MM.1S (cell line): ENCODE data around the gene MCOLN1.

ENCODE experiments used
- DNase-seq: peaks from one replicate; pipeline ENCODE4 v3.0.0-alpha.2; 2015
- H2AFZ ChIP-seq: fragments of 300-600 bp; sonication (generic); 2 replicates; pipeline ENCODE4 v1.6.0; 2016; ENCODE audit warnings: antibody characterized with exemption, low read length
- H3F3A ChIP-seq: fragments of 300-600 bp; sonication (generic); 2 replicates; pipeline ENCODE4 v1.6.1; 2016; ENCODE audit warnings: mild to moderate bottlenecking, antibody characterized with exemption, low read length, moderate library complexity, mixed read lengths; ENCODE audit not compliant: insufficient read depth
- H3K27ac ChIP-seq: fragments of 300-600 bp; sonication (generic); 2 replicates; pipeline ENCODE4 v1.5.1; 2016; ENCODE audit warnings: mild to moderate bottlenecking, low read length
- H3K27me3 ChIP-seq: fragments of 300-600 bp; sonication (generic); replicated peaks from 2 replicates; pipeline ENCODE4 v1.6.0; 2016; ENCODE audit warnings: low read length; ENCODE audit not compliant: insufficient read depth
- H3K36me3 ChIP-seq: fragments of 300-600 bp; sonication (generic); replicated peaks from 2 replicates; pipeline ENCODE4 v1.6.1; 2016; ENCODE audit warnings: mild to moderate bottlenecking, low read length, mixed read lengths; ENCODE audit not compliant: insufficient read depth
- H3K4me1 ChIP-seq: fragments of 300-600 bp; sonication (generic); 2 replicates; pipeline ENCODE4 v1.6.1; 2016; ENCODE audit warnings: low read length, mixed read lengths
- H3K4me2 ChIP-seq: fragments of 300-600 bp; sonication (generic); 2 replicates; pipeline ENCODE4 v1.6.0; 2016; ENCODE audit warnings: low read depth, low read length
- H3K4me3 ChIP-seq: fragments of 300-600 bp; sonication (generic); 2 replicates; pipeline ENCODE4 v1.5.1; 2016; ENCODE audit warnings: low read length, mixed read lengths
- H3K79me2 ChIP-seq: fragments of 300-600 bp; sonication (generic); 2 replicates; pipeline ENCODE4 v1.6.1; 2016; ENCODE audit warnings: mixed run types, low read length, mixed read lengths
- H3K9ac ChIP-seq: fragments of 300-600 bp; sonication (generic); 2 replicates; pipeline ENCODE4 v1.6.1; 2016; ENCODE audit warnings: low read length, mixed read lengths
- H3K9me2 ChIP-seq: fragments of 300-600 bp; sonication (generic); replicated peaks from 2 replicates; pipeline ENCODE4 v1.6.1; 2016; ENCODE audit warnings: mild to moderate bottlenecking, low read length, mixed read lengths; ENCODE audit not compliant: insufficient read depth
- H3K9me3 ChIP-seq: fragments of 300-600 bp; sonication (generic); replicated peaks from 2 replicates; pipeline ENCODE4 v1.6.1; 2016; ENCODE audit warnings: mild to moderate bottlenecking, low read length, mixed read lengths; ENCODE audit not compliant: insufficient read depth
- H4K20me1 ChIP-seq: fragments of 300-600 bp; sonication (generic); 2 replicates; pipeline ENCODE4 v1.6.1; 2016; ENCODE audit warnings: mild to moderate bottlenecking, low read length, moderate library complexity, mixed read lengths; ENCODE audit not compliant: insufficient read depth
- EZH2 ChIP-seq: fragments of 300-600 bp; sonication (generic); optimal IDR thresholded peaks from 2 replicates; pipeline ENCODE3; 2017; ENCODE audit warnings: low read depth, mild to moderate bottlenecking, antibody characterized with exemption, low read length, mixed read lengths
- EZH2phosphoT487 ChIP-seq: fragments of 300-600 bp; sonication (generic); IDR thresholded peaks from 2 replicates; pipeline ENCODE4 v1.6.1; 2018; ENCODE audit warnings: antibody characterized with exemption, low read length
- TF ChIP-seq, protein P1 (sequence below): fragments of 300-600 bp; sonication (generic); IDR thresholded peaks from 2 replicates; pipeline ENCODE4 v1.5.1; 2016; ENCODE audit warnings: antibody characterized with exemption, low read length, mixed read lengths

MCOLN1 gene

GRCh38 chr19:7492558-7492957, 29.9 kb upstream of the MCOLN1 start:
- Histone ChIP-seq H3K9me2 (no peaks in the 10 kb centered on the region), H3K4me3 (no peak overlapping the region), H3K4me1 (no peaks in the 10 kb centered on the region), H3K27ac (no peak overlapping the region), H3K79me2 (no peaks in the 10 kb centered on the region), H3K27me3 (peaks cover 86% of the 10 kb centered on the region), H4K20me1 (no peaks in the 10 kb centered on the region), H3F3A (no peaks in the 10 kb centered on the region), H2AFZ (no peak overlapping the region), H3K4me2 (no peak overlapping the region), H3K36me3 (no peaks in the 10 kb centered on the region), H3K9me3 (no peaks in the 10 kb centered on the region), H3K9ac (no peak overlapping the region)
- TF ChIP-seq, protein P1, sequence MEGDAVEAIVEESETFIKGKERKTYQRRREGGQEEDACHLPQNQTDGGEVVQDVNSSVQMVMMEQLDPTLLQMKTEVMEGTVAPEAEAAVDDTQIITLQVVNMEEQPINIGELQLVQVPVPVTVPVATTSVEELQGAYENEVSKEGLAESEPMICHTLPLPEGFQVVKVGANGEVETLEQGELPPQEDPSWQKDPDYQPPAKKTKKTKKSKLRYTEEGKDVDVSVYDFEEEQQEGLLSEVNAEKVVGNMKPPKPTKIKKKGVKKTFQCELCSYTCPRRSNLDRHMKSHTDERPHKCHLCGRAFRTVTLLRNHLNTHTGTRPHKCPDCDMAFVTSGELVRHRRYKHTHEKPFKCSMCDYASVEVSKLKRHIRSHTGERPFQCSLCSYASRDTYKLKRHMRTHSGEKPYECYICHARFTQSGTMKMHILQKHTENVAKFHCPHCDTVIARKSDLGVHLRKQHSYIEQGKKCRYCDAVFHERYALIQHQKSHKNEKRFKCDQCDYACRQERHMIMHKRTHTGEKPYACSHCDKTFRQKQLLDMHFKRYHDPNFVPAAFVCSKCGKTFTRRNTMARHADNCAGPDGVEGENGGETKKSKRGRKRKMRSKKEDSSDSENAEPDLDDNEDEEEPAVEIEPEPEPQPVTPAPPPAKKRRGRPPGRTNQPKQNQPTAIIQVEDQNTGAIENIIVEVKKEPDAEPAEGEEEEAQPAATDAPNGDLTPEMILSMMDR = no peak
- TF ChIP-seq EZH2 (no peak), EZH2phosphoT487 (no peak)
- DNase-seq = no peak

DNA sequence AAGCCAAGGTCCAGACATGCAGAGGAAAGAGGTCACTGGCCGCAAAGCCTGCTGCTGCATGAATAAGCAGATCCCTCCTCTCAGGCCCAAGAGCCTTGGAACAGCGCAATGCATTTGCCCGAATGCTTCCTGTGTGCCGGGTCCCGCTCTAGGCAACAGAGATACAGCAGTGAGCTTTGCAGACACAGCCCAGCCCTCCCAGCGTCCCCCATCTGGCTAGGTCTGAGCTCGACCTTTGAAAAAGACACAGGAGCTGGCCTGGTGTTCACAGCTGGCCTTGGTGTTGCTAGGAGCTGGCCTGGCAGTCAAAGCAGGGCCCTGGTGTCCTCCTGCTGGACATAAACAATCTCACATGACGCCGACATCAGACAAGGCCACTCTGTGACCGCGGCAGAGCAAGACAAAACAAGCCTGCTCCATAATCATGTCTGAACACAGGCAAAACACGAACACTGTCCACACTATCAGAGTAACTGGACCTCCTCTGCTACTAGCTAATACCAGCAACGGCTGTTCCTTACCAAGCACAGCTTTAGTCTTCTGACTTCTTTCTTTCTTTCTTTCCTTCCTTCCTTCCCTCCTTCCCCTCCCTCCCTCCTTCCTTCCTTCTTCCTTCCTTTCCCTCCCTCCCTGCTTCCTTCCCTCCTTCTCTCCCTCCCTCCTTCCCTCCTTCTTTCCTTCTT, 27.9 kb upstream of the MCOLN1 start:
- no peaks in the 10 kb centered on the region for H4K20me1 ChIP-seq
- H3K9ac ChIP-seq = no peak overlapping the region
- H3K4me1 ChIP-seq = no peaks in the 10 kb centered on the region
- H3K4me3 ChIP-seq = no peak overlapping the region
- H3K4me2 ChIP-seq = no peak overlapping the region
- H2AFZ ChIP-seq = no peak overlapping the region
- peaks cover 79% of the 10 kb centered on the region for H3K27me3 ChIP-seq
- TF ChIP-seq, protein P1 = no peak
- TF ChIP-seq EZH2 = no peak
- TF ChIP-seq EZH2phosphoT487 = no peak
- H3K9me3 ChIP-seq = no peaks in the 10 kb centered on the region
- H3F3A ChIP-seq = no peaks in the 10 kb centered on the region
- no peaks in the 10 kb centered on the region for H3K36me3 ChIP-seq
- no peak for DNase-seq
- H3K79me2 ChIP-seq = no peaks in the 10 kb centered on the region
- H3K9me2 ChIP-seq = no peaks in the 10 kb centered on the region
- H3K27ac ChIP-seq = no peak overlapping the region

DNA sequence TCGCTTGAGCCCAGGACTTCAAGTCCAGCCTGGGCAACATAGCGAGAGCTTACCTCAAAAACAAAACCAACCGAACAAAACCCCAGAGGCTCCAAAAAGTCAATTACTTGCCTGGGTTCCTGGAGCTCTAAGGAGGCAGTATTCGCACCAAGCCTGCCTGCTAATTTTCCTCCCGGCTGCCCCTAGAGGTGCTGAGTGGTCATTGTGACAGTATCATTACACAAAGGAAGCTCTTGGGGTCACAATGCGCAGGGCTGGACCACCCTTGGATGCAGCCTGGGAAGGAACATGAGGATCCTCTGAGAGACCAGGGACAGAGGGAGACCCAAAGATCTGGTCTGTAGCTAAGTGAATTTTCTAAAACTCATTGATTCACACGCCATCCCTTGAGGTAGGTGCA, 25.1 kb upstream of the MCOLN1 start:
- DNase-seq = peak; percentile 34

More for the DNA sequence above, 25.1 kb upstream of the MCOLN1 start:
- TF ChIP-seq, protein P1 = peak; percentile 49
- TF ChIP-seq EZH2 = no peak
- Histone ChIP-seq H3K4me1 (no peaks in the 10 kb centered on the region), H3K9me2 (no peaks in the 10 kb centered on the region), H3K9me3 (no peaks in the 10 kb centered on the region), H2AFZ (no peak overlapping the region), H3K79me2 (no peaks in the 10 kb centered on the region), H3K27me3 (peaks cover 76% of the 10 kb centered on the region), H3K27ac (no peak overlapping the region), H3K36me3 (no peaks in the 10 kb centered on the region), H3K4me2 (no peak overlapping the region), H3K9ac (no peak overlapping the region), H3F3A (no peaks in the 10 kb centered on the region), H3K4me3 (no peak overlapping the region), H4K20me1 (no peaks in the 10 kb centered on the region)
